Calu3 (cell line): ENCODE measurements around the gene LIPA. TPM values are rescaled to one million over a fixed set of nuclear protein-coding genes. Genes with fewer than 3 reads are reported as not detected.

Source experiments
- BruUV-seq: library from RNA; stranded (reverse); fragments of 400-500 nt; replicated peaks from 2 replicates; lab custom pipeline; 2021; lab: Mats Ljungman, UMichigan
- CTCF ChIA-PET: fragments of 300-600 bp; sonication (Branson Sonifier 250); formaldehyde crosslinking; loops from one replicate; lab custom pipeline; 2022; ENCODE audit warnings: antibody characterized with exemption; lab: Charles Lee
- DNase-seq: peaks from one replicate; pipeline ENCODE4 v3.0.0; 2022
- H3K27ac Mint-ChIP-seq: one replicate; pipeline ENCODE4 v1.8.0; 2022; ENCODE audit warnings: mixed read lengths; ENCODE audit not compliant: unreplicated experiment
- H3K27me3 Mint-ChIP-seq: one replicate; pipeline ENCODE4 v1.8.0; 2022; ENCODE audit warnings: mixed read lengths; ENCODE audit not compliant: unreplicated experiment
- H3K36me3 Mint-ChIP-seq: one replicate; pipeline ENCODE4 v1.8.0; 2022; ENCODE audit warnings: mild to moderate bottlenecking, moderate library complexity, mixed read lengths; ENCODE audit not compliant: insufficient read depth, unreplicated experiment
- H3K4me1 Mint-ChIP-seq: one replicate; pipeline ENCODE4 v1.8.0; 2022; ENCODE audit warnings: mild to moderate bottlenecking, low read depth, mixed read lengths; ENCODE audit not compliant: unreplicated experiment
- H3K4me3 Mint-ChIP-seq: one replicate; pipeline ENCODE4 v1.8.0; 2022; ENCODE audit warnings: mild to moderate bottlenecking, low read depth, moderate library complexity, mixed read lengths; ENCODE audit not compliant: unreplicated experiment
- H3K9me3 Mint-ChIP-seq: one replicate; pipeline ENCODE4 v1.8.0; 2022; ENCODE audit warnings: low read depth, mixed read lengths; ENCODE audit not compliant: unreplicated experiment
- CTCF ChIP-seq: fragments of 200-600 bp; IDR thresholded peaks from one replicate; pipeline ENCODE4 v1.8.0; 2022; ENCODE audit warnings: antibody characterized with exemption; ENCODE audit not compliant: unreplicated experiment
- intact Hi-C: fragments of 100-400 bp; cut with micrococcal nuclease; formaldehyde crosslinking; loops from one replicate; pipeline ENCODE4 v1.10.0; 2022; ENCODE audit not compliant: unreplicated experiment
- total RNA-seq: library from RNA; stranded (reverse); gene quantifications from 2 replicates; pipeline ENCODE4 v1.2.3, GENCODE V29; 2022

The LIPA gene
- total RNA-seq, 1 experiment from 2014 or later, result 66.7 TPM

- H3K4me1 Mint-ChIP-seq, result no peaks in the 10 kb centered on the region
- CTCF ChIA-PET, result no interaction called here
- H3K27me3 Mint-ChIP-seq, result no peaks in the 10 kb centered on the region
- no peak overlapping the region for H3K27ac Mint-ChIP-seq
- intact Hi-C loops, result no loop called here
- no peak for DNase-seq
- no peak for TF ChIP-seq CTCF
- H3K9me3 Mint-ChIP-seq, result no peaks in the 10 kb centered on the region
- no peak overlapping the region for H3K4me3 Mint-ChIP-seq
- no peaks in the 10 kb centered on the region for H3K36me3 Mint-ChIP-seq
- no TSS peak for BruUV-seq
These were observed 9.3 kb downstream of the LIPA start for GRCh38 chr10:89242345-89242684.

DNA sequence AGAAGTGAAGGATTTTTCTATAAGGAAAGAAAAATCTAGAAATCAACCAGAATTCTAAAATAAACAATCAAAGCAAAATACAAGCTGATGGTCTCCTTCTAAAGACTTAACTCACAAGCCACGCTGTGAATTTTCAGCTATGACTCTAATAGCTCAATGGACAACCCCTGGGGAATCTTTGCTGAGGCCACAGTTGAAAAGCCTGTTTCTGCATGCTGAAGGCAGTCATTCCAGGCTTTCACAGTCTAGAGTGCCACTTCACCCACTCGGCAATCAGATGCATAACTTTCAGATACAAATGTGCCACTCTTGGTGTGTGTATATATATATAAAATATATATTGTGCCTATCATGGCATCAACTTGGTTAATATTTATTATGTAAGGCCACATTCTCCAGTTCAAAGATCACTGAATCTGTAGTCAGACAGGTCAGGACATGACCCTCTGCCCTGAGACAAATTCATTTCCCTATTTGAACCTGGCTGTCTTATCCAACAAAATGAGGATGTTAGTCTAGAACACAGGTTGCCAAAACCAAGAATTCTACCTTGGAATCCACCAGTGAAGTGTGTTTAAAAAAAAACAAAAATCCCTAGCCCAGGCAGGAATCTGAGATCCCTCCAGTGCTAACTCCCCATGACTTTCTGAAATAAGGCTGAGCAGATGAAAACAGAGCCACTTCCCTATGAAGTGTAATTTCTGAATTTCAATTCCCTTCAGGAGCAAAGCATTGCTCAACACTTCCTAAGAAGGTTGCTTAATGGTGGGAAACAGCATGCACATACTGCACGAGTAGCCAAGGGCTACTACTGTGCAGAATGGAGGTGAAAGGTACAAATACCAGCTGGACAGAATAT, 9.9 kb downstream of the LIPA start:
- H3K36me3 Mint-ChIP-seq, result no peaks in the 10 kb centered on the region
- intact Hi-C loops, result no loop called here
- H3K9me3 Mint-ChIP-seq, result no peaks in the 10 kb centered on the region
- no peak overlapping the region for H3K4me3 Mint-ChIP-seq
- DNase-seq, result no peak
- no peaks in the 10 kb centered on the region for H3K4me1 Mint-ChIP-seq
- H3K27me3 Mint-ChIP-seq, result no peaks in the 10 kb centered on the region
- CTCF ChIA-PET, result no interaction called here
- BruUV-seq, result no TSS peak
- TF ChIP-seq CTCF, result no peak
- H3K27ac Mint-ChIP-seq, result no peak overlapping the region

DNA sequence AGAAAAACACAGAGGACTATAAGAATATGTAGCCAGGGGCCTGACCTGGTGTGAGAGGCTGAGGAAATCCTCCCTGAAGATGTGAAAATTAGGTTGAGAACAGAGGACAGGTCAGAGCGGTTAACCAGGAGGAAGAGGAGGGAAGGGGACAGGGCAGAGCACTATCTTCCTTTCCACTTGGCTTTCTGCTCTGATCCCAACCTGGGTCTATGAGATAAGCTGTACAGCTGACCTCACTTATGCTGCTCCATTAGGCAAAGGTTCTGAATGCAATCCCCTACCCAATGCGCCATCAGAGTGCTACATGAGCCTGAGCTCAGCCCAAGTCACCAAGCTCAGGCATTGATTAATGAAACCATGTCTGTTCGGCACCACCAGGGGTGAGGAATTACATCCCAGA, 10.5 kb downstream of the LIPA start:
- Mint-ChIP-seq H3K9me3 (no peaks in the 10 kb centered on the region), H3K27ac (no peak overlapping the region), H3K36me3 (no peaks in the 10 kb centered on the region), H3K27me3 (no peaks in the 10 kb centered on the region), H3K4me1 (no peaks in the 10 kb centered on the region), H3K4me3 (no peak overlapping the region)
- CTCF ChIA-PET, result no interaction called here
- BruUV-seq, result no TSS peak
- no peak for TF ChIP-seq CTCF
- intact Hi-C loops, result no loop called here
- DNase-seq, result no peak

DNA sequence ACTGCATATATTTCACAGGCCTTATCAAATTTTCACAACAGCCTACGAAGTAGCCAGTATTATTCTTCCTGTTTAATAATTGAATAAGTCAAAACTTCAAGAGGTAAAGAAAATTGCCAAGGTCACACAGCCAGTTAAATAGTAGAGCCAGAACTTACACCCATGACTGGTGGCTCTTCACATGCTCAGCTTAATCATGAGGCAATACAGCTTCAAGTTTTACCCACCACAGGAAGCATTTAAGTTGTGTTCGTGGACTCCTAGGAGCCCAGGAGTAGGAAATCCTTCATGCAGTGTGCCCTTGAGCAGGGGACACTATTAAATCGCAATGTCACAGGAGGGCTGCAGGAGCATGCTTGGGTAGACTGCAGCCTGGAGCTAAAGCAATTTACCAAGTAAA, 11.1 kb downstream of the LIPA start:
- TF ChIP-seq CTCF, result no peak
- Mint-ChIP-seq H3K36me3 (no peaks in the 10 kb centered on the region), H3K27ac (no peak overlapping the region), H3K27me3 (no peaks in the 10 kb centered on the region), H3K9me3 (no peaks in the 10 kb centered on the region), H3K4me1 (no peaks in the 10 kb centered on the region), H3K4me3 (no peak overlapping the region)
- no peak for DNase-seq
- intact Hi-C loops, result no loop called here
- CTCF ChIA-PET, result no interaction called here
- BruUV-seq, result no TSS peak
